GM18526 (cell line): Measurements from ENCODE around the gene USP17L22.
"Not testable (repeated sequence)": the region's sequence is repeated elsewhere in the genome, so short reads cannot be mapped to it uniquely, and the experiment has no call there.

Source experiments
- POLR2A ChIP-seq: IDR thresholded peaks from 3 replicates; pipeline ENCODE4 v1.6.1; 2011; ENCODE audit not compliant: insufficient read length; ENCODE audit errors: extremely low read depth

Gene USP17L22, protein sequence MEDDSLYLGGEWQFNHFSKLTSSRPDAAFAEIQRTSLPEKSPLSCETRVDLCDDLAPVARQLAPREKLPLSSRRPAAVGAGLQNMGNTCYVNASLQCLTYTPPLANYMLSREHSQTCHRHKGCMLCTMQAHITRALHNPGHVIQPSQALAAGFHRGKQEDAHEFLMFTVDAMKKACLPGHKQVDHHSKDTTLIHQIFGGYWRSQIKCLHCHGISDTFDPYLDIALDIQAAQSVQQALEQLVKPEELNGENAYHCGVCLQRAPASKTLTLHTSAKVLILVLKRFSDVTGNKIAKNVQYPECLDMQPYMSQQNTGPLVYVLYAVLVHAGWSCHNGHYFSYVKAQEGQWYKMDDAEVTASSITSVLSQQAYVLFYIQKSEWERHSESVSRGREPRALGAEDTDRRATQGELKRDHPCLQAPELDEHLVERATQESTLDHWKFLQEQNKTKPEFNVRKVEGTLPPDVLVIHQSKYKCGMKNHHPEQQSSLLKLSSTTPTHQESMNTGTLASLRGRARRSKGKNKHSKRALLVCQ

DNA sequence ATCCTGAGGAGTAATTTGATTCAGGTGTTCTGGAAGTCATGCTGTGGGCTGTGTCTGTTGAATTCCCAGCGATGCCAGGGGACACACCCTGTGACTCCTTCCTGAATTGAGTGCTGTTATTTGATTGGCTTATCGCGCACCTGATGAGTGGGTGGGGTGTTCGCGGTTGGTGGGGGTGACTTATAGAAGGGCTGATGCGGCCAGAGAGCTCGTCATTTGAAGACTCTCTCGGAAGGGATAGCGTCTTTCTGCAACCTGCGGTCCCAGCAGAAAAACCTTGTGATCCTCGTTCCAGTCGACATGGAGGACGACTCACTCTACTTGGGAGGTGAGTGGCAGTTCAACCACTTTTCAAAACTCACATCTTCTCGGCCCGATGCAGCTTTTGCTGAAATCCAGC lies at the start of gene USP17L22:
USP17L22 (plus strand) TSS at position 301 of the 400 bp plus-strand sequence; CDS start at position 301, 0 bp downstream.
- not testable (repeated sequence) for TF ChIP-seq POLR2A

DNA sequence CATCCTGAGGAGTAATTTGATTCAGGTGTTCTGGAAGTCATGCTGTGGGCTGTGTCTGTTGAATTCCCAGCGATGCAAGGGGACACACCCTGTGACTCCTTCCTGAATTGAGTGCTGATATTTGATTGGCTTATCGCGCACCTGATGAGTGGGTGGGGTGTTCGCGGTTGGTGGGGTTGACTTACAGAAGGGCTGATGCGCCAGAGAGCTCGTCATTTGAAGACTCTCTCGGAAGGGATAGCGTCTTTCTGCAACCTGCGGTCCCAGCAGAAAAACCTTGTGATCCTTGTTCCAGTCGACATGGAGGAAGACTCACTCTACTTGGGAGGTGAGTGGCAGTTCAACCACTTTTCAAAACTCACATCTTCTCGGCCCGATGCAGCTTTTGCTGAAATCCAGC lies 47.6 kb upstream of the USP17L22 start, which contains the start of gene USP17L12:
USP17L12 (plus strand) TSS at position 301 of the 400 bp plus-strand sequence; CDS start at position 301, 0 bp downstream.
- TF ChIP-seq POLR2A = not testable (repeated sequence)

DNA sequence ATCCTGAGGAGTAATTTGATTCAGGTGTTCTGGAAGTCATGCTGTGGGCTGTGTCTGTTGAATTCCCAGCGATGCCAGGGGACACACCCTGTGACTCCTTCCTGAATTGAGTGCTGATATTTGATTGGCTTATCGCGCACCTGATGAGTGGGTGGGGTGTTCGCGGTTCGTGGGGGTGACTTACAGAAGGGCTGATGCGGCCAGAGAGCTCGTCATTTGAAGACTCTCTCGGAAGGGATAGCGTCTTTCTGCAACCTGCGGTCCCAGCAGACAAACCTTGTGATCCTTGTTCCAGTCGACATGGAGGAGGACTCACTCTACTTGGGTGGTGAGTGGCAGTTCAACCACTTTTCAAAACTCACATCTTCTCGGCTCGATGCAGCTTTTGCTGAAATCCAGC lies 42.8 kb upstream of the USP17L22 start, which contains the start of gene USP17L13:
USP17L13 (plus strand) TSS at position 301 of the 400 bp plus-strand sequence; CDS start at position 301, 0 bp downstream.
- TF ChIP-seq POLR2A = not testable (repeated sequence)

DNA sequence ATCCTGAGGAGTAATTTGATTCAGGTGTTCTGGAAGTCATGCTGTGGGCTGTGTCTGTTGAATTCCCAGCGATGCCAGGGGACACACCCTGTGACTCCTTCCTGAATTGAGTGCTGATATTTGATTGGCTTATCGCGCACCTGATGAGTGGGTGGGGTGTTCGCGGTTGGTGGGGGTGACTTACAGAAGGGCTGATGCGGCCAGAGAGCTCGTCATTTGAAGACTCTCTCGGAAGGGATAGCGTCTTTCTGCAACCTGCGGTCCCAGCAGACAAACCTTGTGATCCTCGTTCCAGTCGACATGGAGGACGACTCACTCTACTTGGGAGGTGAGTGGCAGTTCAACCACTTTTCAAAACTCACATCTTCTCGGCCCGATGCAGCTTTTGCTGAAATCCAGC lies 33.3 kb upstream of the USP17L22 start, which contains the start of gene USP17L15:
USP17L15 (plus strand) TSS at position 301 of the 400 bp plus-strand sequence; CDS start at position 301, 0 bp downstream.
- TF ChIP-seq POLR2A = not testable (repeated sequence)

DNA sequence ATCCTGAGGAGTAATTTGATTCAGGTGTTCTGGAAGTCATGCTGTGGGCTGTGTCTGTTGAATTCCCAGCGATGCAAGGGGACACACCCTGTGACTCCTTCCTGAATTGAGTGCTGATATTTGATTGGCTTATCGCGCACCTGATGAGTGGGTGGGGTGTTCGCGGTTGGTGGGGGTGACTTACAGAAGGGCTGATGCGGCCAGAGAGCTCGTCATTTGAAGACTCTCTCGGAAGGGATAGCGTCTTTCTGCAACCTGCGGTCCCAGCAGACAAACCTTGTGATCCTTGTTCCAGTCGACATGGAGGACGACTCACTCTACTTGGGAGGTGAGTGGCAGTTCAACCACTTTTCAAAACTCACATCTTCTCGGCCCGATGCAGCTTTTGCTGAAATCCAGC lies 23.8 kb upstream of the USP17L22 start, which contains the start of gene USP17L17:
USP17L17 (plus strand) TSS at position 301 of the 400 bp plus-strand sequence; CDS start at position 301, 0 bp downstream.
- TF ChIP-seq POLR2A = not testable (repeated sequence)

DNA sequence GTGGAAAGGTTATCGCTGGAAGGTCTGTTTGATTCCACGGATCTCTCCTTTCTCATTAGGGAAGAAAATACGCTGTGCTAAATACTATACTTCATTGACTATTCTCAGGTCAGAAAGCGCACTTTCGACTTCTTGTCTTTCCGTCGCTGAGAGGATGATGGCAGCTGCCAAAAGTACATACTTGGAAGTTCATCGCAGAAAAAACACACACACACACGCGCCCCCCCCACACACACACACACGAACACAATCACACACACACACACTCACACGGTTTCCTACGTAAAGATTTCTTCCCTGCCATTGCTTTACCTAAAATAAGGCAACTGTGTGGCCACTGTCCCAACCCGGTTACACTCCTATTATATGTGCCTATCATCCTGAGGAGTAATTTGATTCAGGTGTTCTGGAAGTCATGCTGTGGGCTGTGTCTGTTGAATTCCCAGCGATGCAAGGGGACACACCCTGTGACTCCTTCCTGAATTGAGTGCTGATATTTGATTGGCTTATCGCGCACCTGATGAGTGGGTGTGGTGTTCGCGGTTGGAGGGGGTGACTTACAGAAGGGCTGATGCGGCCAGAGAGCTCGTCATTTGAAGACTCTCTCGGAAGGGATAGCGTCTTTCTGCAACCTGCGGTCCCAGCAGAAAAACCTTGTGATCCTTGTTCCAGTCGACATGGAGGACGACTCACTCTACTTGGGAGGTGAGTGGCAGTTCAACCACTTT lies 19.3 kb upstream of the USP17L22 start, which contains the start of gene USP17L18:
USP17L18 (plus strand) TSS at position 678 of the 728 bp plus-strand sequence; CDS start at position 678, 0 bp downstream.
- TF ChIP-seq POLR2A = not testable (repeated sequence)

DNA sequence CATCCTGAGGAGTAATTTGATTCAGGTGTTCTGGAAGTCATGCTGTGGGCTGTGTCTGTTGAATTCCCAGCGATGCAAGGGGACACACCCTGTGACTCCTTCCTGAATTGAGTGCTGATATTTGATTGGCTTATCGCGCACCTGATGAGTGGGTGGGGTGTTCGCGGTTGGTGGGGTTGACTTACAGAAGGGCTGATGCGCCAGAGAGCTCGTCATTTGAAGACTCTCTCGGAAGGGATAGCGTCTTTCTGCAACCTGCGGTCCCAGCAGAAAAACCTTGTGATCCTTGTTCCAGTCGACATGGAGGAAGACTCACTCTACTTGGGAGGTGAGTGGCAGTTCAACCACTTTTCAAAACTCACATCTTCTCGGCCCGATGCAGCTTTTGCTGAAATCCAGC lies 14.3 kb upstream of the USP17L22 start, which contains the start of gene USP17L19:
USP17L19 (plus strand) TSS at position 301 of the 400 bp plus-strand sequence; CDS start at position 301, 0 bp downstream.
- TF ChIP-seq POLR2A = not testable (repeated sequence)

DNA sequence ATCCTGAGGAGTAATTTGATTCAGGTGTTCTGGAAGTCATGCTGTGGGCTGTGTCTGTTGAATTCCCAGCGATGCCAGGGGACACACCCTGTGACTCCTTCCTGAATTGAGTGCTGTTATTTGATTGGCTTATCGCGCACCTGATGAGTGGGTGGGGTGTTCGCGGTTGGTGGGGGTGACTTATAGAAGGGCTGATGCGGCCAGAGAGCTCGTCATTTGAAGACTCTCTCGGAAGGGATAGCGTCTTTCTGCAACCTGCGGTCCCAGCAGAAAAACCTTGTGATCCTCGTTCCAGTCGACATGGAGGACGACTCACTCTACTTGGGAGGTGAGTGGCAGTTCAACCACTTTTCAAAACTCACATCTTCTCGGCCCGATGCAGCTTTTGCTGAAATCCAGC lies 9.6 kb upstream of the USP17L22 start, which contains the start of gene USP17L20:
USP17L20 (plus strand) TSS at position 301 of the 400 bp plus-strand sequence; CDS start at position 301, 0 bp downstream.
- TF ChIP-seq POLR2A = not testable (repeated sequence)

DNA sequence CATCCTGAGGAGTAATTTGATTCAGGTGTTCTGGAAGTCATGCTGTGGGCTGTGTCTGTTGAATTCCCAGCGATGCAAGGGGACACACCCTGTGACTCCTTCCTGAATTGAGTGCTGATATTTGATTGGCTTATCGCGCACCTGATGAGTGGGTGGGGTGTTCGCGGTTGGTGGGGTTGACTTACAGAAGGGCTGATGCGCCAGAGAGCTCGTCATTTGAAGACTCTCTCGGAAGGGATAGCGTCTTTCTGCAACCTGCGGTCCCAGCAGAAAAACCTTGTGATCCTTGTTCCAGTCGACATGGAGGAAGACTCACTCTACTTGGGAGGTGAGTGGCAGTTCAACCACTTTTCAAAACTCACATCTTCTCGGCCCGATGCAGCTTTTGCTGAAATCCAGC lies 4.8 kb upstream of the USP17L22 start, which contains the start of gene USP17L21:
USP17L21 (plus strand) TSS at position 301 of the 400 bp plus-strand sequence; CDS start at position 301, 0 bp downstream.
- TF ChIP-seq POLR2A = not testable (repeated sequence)
